Astrocyte (in vitro differentiated cells and primary cell): ENCODE results near the gene RNU6-1.

Source experiments
- CTCF ChIP-seq: IDR thresholded peaks from 2 replicates; pipeline ENCODE4 v1.5.1; 2011; ENCODE audit warnings: low read depth, mild to moderate bottlenecking, inconsistent platforms, low read length, moderate library complexity; ENCODE audit not compliant: insufficient read depth
- EZH2 ChIP-seq: IDR thresholded peaks from 2 replicates; pipeline ENCODE4 v1.6.1; 2012; ENCODE audit warnings: mild to moderate bottlenecking, low read length, inconsistent platforms; ENCODE audit not compliant: insufficient read depth

- TF ChIP-seq EZH2: no peak
- TF ChIP-seq CTCF: no peak
Observed at GRCh38 chr15:67831363-67831762, 8.5 kb downstream of the RNU6-1 start.
